SJCRH30 (cell line): ENCODE measurements around the gene DTYMK. TPM values are rescaled to one million over a fixed set of nuclear protein-coding genes. Genes with fewer than 3 reads are reported as not detected.

Source experiments
- DNase-seq, 2 experiments: peaks; one replicate each; pipeline ENCODE4 v3.0.0-alpha.2; 2015 to 2020
- H3K27ac ChIP-seq: fragments of 250-450 bp; sonication (Bioruptor Pico); 2 replicates; pipeline ENCODE4 v1.5.1; 2020; ENCODE audit warnings: mild to moderate bottlenecking, moderate library complexity
- H3K27me3 ChIP-seq: fragments of 250-450 bp; sonication (Bioruptor Pico); 2 replicates; pipeline ENCODE4 v1.5.1; 2020; ENCODE audit warnings: mild to moderate bottlenecking, moderate library complexity
- H3K36me3 ChIP-seq: fragments of 250-450 bp; sonication (Bioruptor Pico); 2 replicates; pipeline ENCODE4 v1.5.1; 2020; ENCODE audit warnings: mild to moderate bottlenecking, moderate library complexity
- H3K4me1 ChIP-seq: fragments of 250-450 bp; sonication (Bioruptor Pico); 2 replicates; pipeline ENCODE4 v1.5.1; 2020; ENCODE audit warnings: mild to moderate bottlenecking, moderate library complexity
- H3K4me3 ChIP-seq: fragments of 250-450 bp; sonication (Bioruptor Pico); 2 replicates; pipeline ENCODE4 v1.5.1; 2020; ENCODE audit warnings: mild to moderate bottlenecking, moderate library complexity
- H3K9me3 ChIP-seq: fragments of 250-450 bp; sonication (Bioruptor Pico); replicated peaks from 2 replicates; pipeline ENCODE4 v1.5.1; 2020; ENCODE audit warnings: mild to moderate bottlenecking, moderate library complexity
- total RNA-seq: library from RNA; depleted of rRNA; stranded (reverse); fragments of >200 nt; shearing (Covaris generic); gene quantifications from 2 replicates; pipeline ENCODE4 v1.2.3, GENCODE V29; 2014

Gene DTYMK
- total RNA-seq, 1 experiment from 2014 or later = 113 TPM

- Histone ChIP-seq H3K4me1 (no peaks in the 10 kb centered on the region), H3K27ac (no peak overlapping the region), H3K36me3 (peaks cover 61% of the 10 kb centered on the region), H3K4me3 (no peak overlapping the region), H3K27me3 (no peaks in the 10 kb centered on the region), H3K9me3 (no peaks in the 10 kb centered on the region)
- no peak for DNase-seq
Observed at GRCh38 chr2:241722896-241723454, 36.4 kb upstream of the DTYMK start.

- Histone ChIP-seq H3K27me3 (no peaks in the 10 kb centered on the region), H3K36me3 (peaks cover 67% of the 10 kb centered on the region), H3K4me1 (no peaks in the 10 kb centered on the region), H3K27ac (no peak overlapping the region), H3K9me3 (no peaks in the 10 kb centered on the region), H3K4me3 (no peak overlapping the region)
- no peak for DNase-seq
Observed at GRCh38 chr2:241721852-241722251, 35.2 kb upstream of the DTYMK start.

GRCh38 chr2:241720560-241720959 is 33.9 kb upstream of the DTYMK start:
- no peak for DNase-seq
- no peak overlapping the region for H3K27ac ChIP-seq
- H3K9me3 ChIP-seq = no peaks in the 10 kb centered on the region

GRCh38 chr2:241720099-241720498 is 33.5 kb upstream of the DTYMK start:
- H3K27ac ChIP-seq = no peak overlapping the region
- no peak overlapping the region for H3K4me3 ChIP-seq
- peaks cover 74% of the 10 kb centered on the region for H3K36me3 ChIP-seq
- H3K4me1 ChIP-seq = no peaks in the 10 kb centered on the region
- no peaks in the 10 kb centered on the region for H3K9me3 ChIP-seq
- H3K27me3 ChIP-seq = no peaks in the 10 kb centered on the region
- no peak for DNase-seq

More at GRCh38 chr2:241720560-241720959, 33.9 kb upstream of the DTYMK start:
- no peaks in the 10 kb centered on the region for H3K4me1 ChIP-seq
- no peak overlapping the region for H3K4me3 ChIP-seq
- peaks cover 72% of the 10 kb centered on the region for H3K36me3 ChIP-seq
- H3K27me3 ChIP-seq = no peaks in the 10 kb centered on the region

GRCh38 chr2:241719093-241719492 is 32.5 kb upstream of the DTYMK start:
- no peaks in the 10 kb centered on the region for H3K4me1 ChIP-seq
- no peaks in the 10 kb centered on the region for H3K9me3 ChIP-seq
- H3K36me3 ChIP-seq = peaks cover 78% of the 10 kb centered on the region
- no peak for DNase-seq
- H3K27ac ChIP-seq = no peak overlapping the region
- no peaks in the 10 kb centered on the region for H3K27me3 ChIP-seq
- H3K4me3 ChIP-seq = no peak overlapping the region

- Histone ChIP-seq H3K4me3 (no peak overlapping the region), H3K4me1 (no peaks in the 10 kb centered on the region), H3K9me3 (0 out of 2 replicates have a peak, but pooled peaks cover 2% of the 10 kb centered on the region), H3K27me3 (no peaks in the 10 kb centered on the region), H3K36me3 (peaks cover 89% of the 10 kb centered on the region), H3K27ac (no peak overlapping the region)
- DNase-seq = no peak
Observed at GRCh38 chr2:241708879-241709278, 22.3 kb upstream of the DTYMK start.

- Histone ChIP-seq H3K27ac (no peak overlapping the region), H3K9me3 (0 out of 2 replicates have a peak, but pooled peaks cover 2% of the 10 kb centered on the region), H3K4me1 (no peaks in the 10 kb centered on the region), H3K36me3 (peaks cover 67% of the 10 kb centered on the region), H3K4me3 (no peak overlapping the region), H3K27me3 (no peaks in the 10 kb centered on the region)
- DNase-seq = no peak
Observed at GRCh38 chr2:241706537-241706936, 19.9 kb upstream of the DTYMK start.

- Histone ChIP-seq H3K36me3 (peaks cover 37% of the 10 kb centered on the region), H3K4me1 (no peaks in the 10 kb centered on the region), H3K9me3 (0 out of 2 replicates have a peak, but pooled peaks cover 2% of the 10 kb centered on the region), H3K27me3 (no peaks in the 10 kb centered on the region), H3K27ac (peak overlapping the region; percentile 21; the same call in 1 of the 2 replicates), H3K4me3 (peak overlapping the region; percentile 87)
- peak; percentile 21 to 42 for DNase-seq
Observed at GRCh38 chr2:241703032-241703604, 16.5 kb upstream of the DTYMK start.

GRCh38 chr2:241702155-241703031 is 15.8 kb upstream of the DTYMK start:
- peak overlapping the region; percentile 96; the same call in 1 of the 2 replicates for H3K27ac ChIP-seq
- peak overlapping the region; percentile 87 for H3K4me3 ChIP-seq
- 0 out of 2 replicates have a peak, but pooled peaks cover 1% of the 10 kb centered on the region for H3K9me3 ChIP-seq
- H3K27me3 ChIP-seq = no peaks in the 10 kb centered on the region
- H3K4me1 ChIP-seq = no peaks in the 10 kb centered on the region
- peak; percentile 86 to 87 for DNase-seq
- peaks cover 31% of the 10 kb centered on the region for H3K36me3 ChIP-seq

GRCh38 chr2:241701399-241702154 is 15.0 kb upstream of the DTYMK start, which contains the start of gene ING5:
Gene ING5, plus strand, starts transcription at chr2:241702039. Its CDS starts 27 bp downstream, at chr2:241702066.
- Histone ChIP-seq H3K9me3 (no peaks in the 10 kb centered on the region), H3K36me3 (peaks cover 22% of the 10 kb centered on the region), H3K4me1 (no peaks in the 10 kb centered on the region), H3K27ac (peak within 1 kb of the TSS; percentile 96), H3K27me3 (no peaks in the 10 kb centered on the region), H3K4me3 (peak within 1 kb of the TSS; percentile 87)
- DNase-seq = peak; percentile 96 to 97

GRCh38 chr2:241701149-241701398 is 14.5 kb upstream of the DTYMK start:
- peak overlapping the region; percentile 87 for H3K4me3 ChIP-seq
- H3K36me3 ChIP-seq = peaks cover 17% of the 10 kb centered on the region
- H3K9me3 ChIP-seq = no peaks in the 10 kb centered on the region
- DNase-seq = no peak
- H3K27ac ChIP-seq = peak overlapping the region; percentile 96
- no peaks in the 10 kb centered on the region for H3K4me1 ChIP-seq
- no peaks in the 10 kb centered on the region for H3K27me3 ChIP-seq

GRCh38 chr2:241695651-241696050 is 9.0 kb upstream of the DTYMK start:
- DNase-seq = no peak
- H3K4me1 ChIP-seq = no peaks in the 10 kb centered on the region
- no peaks in the 10 kb centered on the region for H3K9me3 ChIP-seq
- no peak overlapping the region for H3K4me3 ChIP-seq
- H3K27ac ChIP-seq = no peak overlapping the region
- H3K36me3 ChIP-seq = peaks cover 34% of the 10 kb centered on the region
- no peaks in the 10 kb centered on the region for H3K27me3 ChIP-seq

- no peak for DNase-seq
- H3K27ac ChIP-seq = no peak overlapping the region
Observed at GRCh38 chr2:241692448-241692847, 5.8 kb upstream of the DTYMK start.

GRCh38 chr2:241690202-241690717 is 3.6 kb upstream of the DTYMK start:
- H3K36me3 ChIP-seq = peaks cover 36% of the 10 kb centered on the region
- 0 out of 2 replicates have a peak, but pooled peaks cover 2% of the 10 kb centered on the region for H3K4me1 ChIP-seq
- no peak overlapping the region for H3K27ac ChIP-seq
- no peaks in the 10 kb centered on the region for H3K27me3 ChIP-seq
- H3K9me3 ChIP-seq = no peaks in the 10 kb centered on the region
- DNase-seq = no peak
- H3K4me3 ChIP-seq = no peak overlapping the region

More at GRCh38 chr2:241692448-241692847, 5.8 kb upstream of the DTYMK start:
- peaks cover 38% of the 10 kb centered on the region for H3K36me3 ChIP-seq
- H3K27me3 ChIP-seq = no peaks in the 10 kb centered on the region
- H3K4me3 ChIP-seq = no peak overlapping the region
- H3K4me1 ChIP-seq = 0 out of 2 replicates have a peak, but pooled peaks cover 2% of the 10 kb centered on the region
- H3K9me3 ChIP-seq = no peaks in the 10 kb centered on the region
